Measurements from ENCODE around the gene MICALL2.

MICALL2 gene
- 7.9 reads per million, percentile 27 among the genes with 10 or more reads in this experiment for total RNA-seq

- DNase-seq, result peak; percentile 20
These were observed at the start of gene MICALL2 for GRCh38 chr7:1458683-1459511. Gene MICALL2, minus strand, starts transcription at chr7:1459470. Its CDS starts 144 bp downstream, at chr7:1459326.

- no peak for DNase-seq
These were observed 49.0 kb upstream of the MICALL2 start for GRCh38 chr7:1508277-1508758.

GRCh38 chr7:1505731-1506550 is 46.7 kb upstream of the MICALL2 start:
- DNase-seq, result no peak

GRCh38 chr7:1503816-1504775 is 44.8 kb upstream of the MICALL2 start, which contains the start of gene INTS1:
Gene INTS1, minus strand, starts transcription at chr7:1504389. Its CDS starts 429 bp downstream, at chr7:1503960.
- peak; percentile 86 for DNase-seq

GRCh38 chr7:1503390-1503789 is 44.1 kb upstream of the MICALL2 start:
- no peak for DNase-seq

GRCh38 chr7:1502845-1503244 is 43.6 kb upstream of the MICALL2 start:
- DNase-seq, result no peak

- DNase-seq, result no peak
These were observed 42.4 kb upstream of the MICALL2 start for GRCh38 chr7:1501487-1502270.

GRCh38 chr7:1500064-1500807 is 41.0 kb upstream of the MICALL2 start:
- DNase-seq, result no peak

- DNase-seq, result no peak
These were observed 40.2 kb upstream of the MICALL2 start for GRCh38 chr7:1499367-1500029.

- DNase-seq, result no peak
These were observed 39.4 kb upstream of the MICALL2 start for GRCh38 chr7:1498370-1499305.

- DNase-seq, result no peak
These were observed 38.1 kb upstream of the MICALL2 start for GRCh38 chr7:1497293-1497927.

GRCh38 chr7:1496531-1497292 is 37.4 kb upstream of the MICALL2 start:
- no peak for DNase-seq

GRCh38 chr7:1495564-1496242 is 36.4 kb upstream of the MICALL2 start:
- no peak for DNase-seq

- no peak for DNase-seq
These were observed 35.7 kb upstream of the MICALL2 start for GRCh38 chr7:1494866-1495563.

GRCh38 chr7:1494447-1494846 is 35.2 kb upstream of the MICALL2 start:
- no peak for DNase-seq

GRCh38 chr7:1493571-1493970 is 34.3 kb upstream of the MICALL2 start:
- DNase-seq, result no peak

All from effector CD4-positive, alpha-beta T cell (primary cell).